Transverse colon (tissue), 4 donors: ENCODE results near the gene GNAQ. TPM values are rescaled to one million over a fixed set of nuclear protein-coding genes. Genes with fewer than 3 reads are reported as not detected.

Experiments used
- DNase-seq: peaks from one replicate; pipeline ENCODE4 v3.0.0-alpha.2; 2019
- H3K27ac ChIP-seq, 4 donors: fragments of 200-600 bp; sonication (generic); 2 replicates each; pipeline ENCODE4 v1.5.1; 2016 to 2018; ENCODE audit warnings: inconsistent platforms in 4 of 4
- H3K27me3 ChIP-seq: fragments of 200-600 bp; sonication (generic); 2 replicates; pipeline ENCODE4 v1.5.1; 2017; ENCODE audit warnings: inconsistent platforms
- H3K36me3 ChIP-seq, 4 donors: fragments of 200-600 bp; sonication (generic); 2 replicates each; pipeline ENCODE4 v1.5.1; 2017 to 2019; ENCODE audit warnings: inconsistent platforms in 4 of 4
- H3K4me1 ChIP-seq, 4 donors: fragments of 200-600 bp; sonication (generic); 2 replicates each; pipeline ENCODE4 v1.5.1; 2017 to 2020; ENCODE audit warnings: inconsistent platforms in 4 of 4
- H3K4me3 ChIP-seq, 4 donors: fragments of 200-600 bp; sonication (generic); 1 replicate in 1 of 4; 2 replicates in 3 of 4; pipeline versions ENCODE4 v1.5.1 to v1.6.1; 2017 to 2019; ENCODE audit warnings: inconsistent platforms in 4 of 4
- H3K9me3 ChIP-seq, 2 donors: fragments of 200-600 bp; sonication (generic); 2 replicates each; pipeline ENCODE4 v1.5.1; 2017 to 2019; ENCODE audit warnings: inconsistent platforms in 2 of 2
- EP300 ChIP-seq: sonication (generic); formaldehyde crosslinking; IDR thresholded peaks from one replicate; pipeline ENCODE4 v1.6.1; 2017; ENCODE audit warnings: antibody characterized with exemption, low read depth
- POLR2A ChIP-seq: fragments of 450-650 bp; IDR thresholded peaks from one replicate; pipeline ENCODE4 v1.6.1; 2016; ENCODE audit warnings: antibody characterized with exemption, mild to moderate bottlenecking, moderate library complexity
- POLR2AphosphoS5 ChIP-seq, 3 donors: sonication (generic); formaldehyde crosslinking; IDR thresholded peaks; one replicate each; pipeline ENCODE4 v1.6.1; 2016; ENCODE audit warnings: antibody characterized with exemption in 3 of 3
- WGBS, 2 donors: methylation state at CpG; one replicate each; pipeline ENCODE4 v1.1.5; 2018; ENCODE audit warnings: low coverage in 1 of 2; 5-methylcytosine and 5-hydroxymethylcytosine counted together
- in situ Hi-C, 4 donors: fragments of 200-750 bp; cut with MboI; loops; one replicate each; pipeline versions ENCODE4 v1.15.0 to v1.15.1; 2017; ENCODE audit warnings: low sequenced_read_pairs in 3 of 4, low pct_ligation_motif_present in 1 of 4, low pct_unique_long_range_greater_than_20kb in 1 of 4
- intact Hi-C: fragments of 100-400 bp; cut with DNase I; formaldehyde crosslinking; loops from one replicate; pipeline ENCODE4 v1.15.1; 2023; ENCODE audit warnings: low total_unique reads
- total RNA-seq, 4 donors: library from RNA; depleted of rRNA; stranded (reverse); fragments of >200 nt; gene quantifications; one replicate each; pipeline ENCODE4 v1.1.0, GENCODE V29; 2016
- TF ChIP-seq, protein P1 (sequence below), 5 experiments: fragments of 200-600 bp in 3 of 5; fragments of 450-650 bp in 2 of 5; sonication (generic) in 3 of 5; IDR thresholded peaks; 1 replicate in 2 of 5; 2 replicates in 3 of 5; pipeline ENCODE4 v1.5.1; 2016 to 2017; ENCODE audit warnings: antibody characterized with exemption in 5 of 5, inconsistent platforms in 3 of 5, mild to moderate bottlenecking in 2 of 5, moderate library complexity in 1 of 5

Gene GNAQ
- total RNA-seq, 4 donors from 2014 or later = 36.3 to 54.9 (median 47.1) TPM

DNA sequence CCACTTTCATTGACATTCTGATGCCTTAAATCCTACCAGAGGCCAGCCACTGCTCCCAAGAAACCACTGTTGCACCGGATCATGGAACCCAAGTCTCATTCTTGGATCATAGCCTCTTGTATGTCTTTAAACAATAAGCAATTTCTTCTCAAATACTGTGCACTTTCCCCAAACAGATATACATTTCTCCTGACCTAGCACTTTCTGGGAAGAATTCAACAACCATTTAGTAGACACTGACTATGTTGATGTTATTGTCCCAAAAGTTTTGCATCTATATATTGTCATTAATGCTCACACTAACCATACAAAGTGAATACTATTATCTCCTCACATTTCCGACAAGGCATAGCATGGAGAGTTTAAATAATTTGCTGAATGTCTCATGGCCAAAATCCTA, 123.3 kb downstream of the GNAQ start:
- no peak for TF ChIP-seq POLR2AphosphoS5 (IDR thresholded peaks at IDR 0.05)
- TF ChIP-seq, protein P1, sequence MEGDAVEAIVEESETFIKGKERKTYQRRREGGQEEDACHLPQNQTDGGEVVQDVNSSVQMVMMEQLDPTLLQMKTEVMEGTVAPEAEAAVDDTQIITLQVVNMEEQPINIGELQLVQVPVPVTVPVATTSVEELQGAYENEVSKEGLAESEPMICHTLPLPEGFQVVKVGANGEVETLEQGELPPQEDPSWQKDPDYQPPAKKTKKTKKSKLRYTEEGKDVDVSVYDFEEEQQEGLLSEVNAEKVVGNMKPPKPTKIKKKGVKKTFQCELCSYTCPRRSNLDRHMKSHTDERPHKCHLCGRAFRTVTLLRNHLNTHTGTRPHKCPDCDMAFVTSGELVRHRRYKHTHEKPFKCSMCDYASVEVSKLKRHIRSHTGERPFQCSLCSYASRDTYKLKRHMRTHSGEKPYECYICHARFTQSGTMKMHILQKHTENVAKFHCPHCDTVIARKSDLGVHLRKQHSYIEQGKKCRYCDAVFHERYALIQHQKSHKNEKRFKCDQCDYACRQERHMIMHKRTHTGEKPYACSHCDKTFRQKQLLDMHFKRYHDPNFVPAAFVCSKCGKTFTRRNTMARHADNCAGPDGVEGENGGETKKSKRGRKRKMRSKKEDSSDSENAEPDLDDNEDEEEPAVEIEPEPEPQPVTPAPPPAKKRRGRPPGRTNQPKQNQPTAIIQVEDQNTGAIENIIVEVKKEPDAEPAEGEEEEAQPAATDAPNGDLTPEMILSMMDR (IDR thresholded peaks at IDR 0.05) = no peak
- no peak for TF ChIP-seq EP300
- no peak for TF ChIP-seq POLR2A
- no peaks in the 10 kb centered on the region for H3K36me3 ChIP-seq
- 92 to 93% methylated on average over 2 of the region's 2 CpGs for WGBS, 2 donors
- H3K27me3 ChIP-seq = no peaks in the 10 kb centered on the region
- DNase-seq = no peak
- no peak overlapping the region for H3K27ac ChIP-seq
- in situ Hi-C loops (no loop called here), intact Hi-C loops (no loop called here)
- no peak overlapping the region for H3K4me3 ChIP-seq
- H3K4me1 ChIP-seq = peaks cover 0 to 10% (median 0%) of the 10 kb centered on the region in 4 donors
- H3K9me3 ChIP-seq = no peaks in the 10 kb centered on the region

DNA sequence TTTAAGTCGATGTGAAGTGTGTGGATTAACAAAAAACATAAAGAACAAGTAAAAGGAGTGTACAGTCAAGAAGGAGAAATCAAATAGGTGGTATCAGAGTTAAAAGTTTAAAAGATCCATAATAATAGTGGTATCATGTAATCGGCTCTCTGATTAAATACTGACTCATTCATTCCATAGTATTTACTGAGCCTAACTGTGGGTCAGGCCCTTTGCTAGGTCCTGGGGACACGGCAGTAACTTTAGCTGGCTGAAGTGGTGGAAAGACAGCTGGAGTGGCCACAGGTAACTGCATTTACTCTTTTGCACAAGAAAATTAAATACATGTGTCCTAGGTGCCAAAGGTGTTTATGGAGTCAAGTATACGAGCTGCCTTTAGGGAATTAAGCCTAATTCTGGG, 124.0 kb downstream of the GNAQ start:
- WGBS, 2 donors = 53 to 62% methylated on average over 4 of the region's 4 CpGs

DNA sequence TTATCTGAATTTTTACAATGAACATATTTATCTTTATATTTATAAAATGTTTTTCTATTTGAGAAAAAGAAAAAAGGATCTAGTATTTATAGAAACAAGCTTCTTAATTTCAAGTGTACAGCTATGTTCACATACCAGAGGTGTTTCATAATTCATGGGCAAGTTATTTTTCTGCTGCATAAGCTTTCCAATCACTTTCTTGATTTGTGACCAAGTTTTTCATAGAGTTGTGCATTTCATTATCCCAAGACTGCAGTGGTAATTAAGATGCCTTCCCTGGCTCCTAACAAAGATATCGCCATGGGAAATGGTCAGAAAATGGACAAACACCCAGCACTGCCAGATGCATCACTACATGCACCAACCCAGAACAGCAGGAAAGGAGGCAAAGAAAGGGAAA, 124.6 kb downstream of the GNAQ start:
- Histone ChIP-seq H3K27me3 (no peaks in the 10 kb centered on the region), H3K27ac (no peak overlapping the region), H3K4me1 (peaks cover 0 to 10% (median 0%) of the 10 kb centered on the region in 4 donors), H3K4me3 (no peak overlapping the region), H3K36me3 (no peaks in the 10 kb centered on the region), H3K9me3 (no peaks in the 10 kb centered on the region)
- in situ Hi-C loops = no loop called here
- intact Hi-C loops = no loop called here
- DNase-seq = no peak
- TF ChIP-seq, protein P1 (IDR thresholded peaks at IDR 0.05) = no peak
- TF ChIP-seq POLR2AphosphoS5 (IDR thresholded peaks at IDR 0.05) = no peak
- no peak for TF ChIP-seq EP300
- TF ChIP-seq POLR2A = no peak
- WGBS, 2 donors = 88% methylated on average over 1 of the region's 1 CpG; no CpG with 5 or more reads in 1 of the 2 donors

More for the DNA sequence above, 124.0 kb downstream of the GNAQ start:
- DNase-seq = no peak
- in situ Hi-C loops (no loop called here), intact Hi-C loops (no loop called here)
- no peak overlapping the region for H3K4me3 ChIP-seq
- peaks cover 0 to 10% (median 0%) of the 10 kb centered on the region in 4 donors for H3K4me1 ChIP-seq
- no peaks in the 10 kb centered on the region for H3K9me3 ChIP-seq
- H3K36me3 ChIP-seq = no peaks in the 10 kb centered on the region
- no peak overlapping the region for H3K27ac ChIP-seq
- TF ChIP-seq EP300 (no peak), POLR2A (no peak), POLR2AphosphoS5 (IDR thresholded peaks at IDR 0.05) (no peak)
- TF ChIP-seq, protein P1 (IDR thresholded peaks at IDR 0.05) = no peak
- no peaks in the 10 kb centered on the region for H3K27me3 ChIP-seq

DNA sequence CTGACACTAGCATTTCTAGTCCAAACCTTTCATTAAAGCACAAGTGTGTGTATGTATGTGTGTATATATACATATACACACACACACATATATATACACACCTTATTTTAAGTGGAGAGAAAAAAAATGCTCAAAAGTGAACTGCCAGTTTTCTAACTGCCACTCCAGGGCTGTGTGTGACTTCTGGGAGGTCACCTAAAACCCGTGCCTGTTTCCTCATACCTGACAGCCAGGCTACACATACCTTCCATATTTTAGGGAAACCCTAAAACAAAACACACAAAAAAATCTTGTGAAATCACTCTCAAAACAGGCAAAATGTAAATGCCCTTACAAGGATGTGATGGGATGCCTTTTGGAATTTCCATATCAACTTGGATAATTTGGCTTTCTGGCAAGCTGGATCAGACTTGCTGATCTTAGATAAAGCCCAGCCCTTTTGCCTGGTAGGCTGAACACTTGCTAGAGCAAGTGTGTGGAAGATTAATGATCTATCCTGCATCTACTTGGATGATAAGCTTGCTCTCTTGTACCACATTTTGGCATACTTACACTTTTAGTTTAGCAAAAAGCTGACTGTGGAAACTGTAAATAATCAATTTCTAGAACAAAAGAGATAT, 127.8 kb downstream of the GNAQ start:
- 40 to 41% methylated on average over 1 of the region's 1 CpG for WGBS, 2 donors
- H3K4me3 ChIP-seq = no peak overlapping the region
- intact Hi-C loops (no loop called here), in situ Hi-C loops (no loop called here)
- H3K36me3 ChIP-seq = no peaks in the 10 kb centered on the region
- H3K9me3 ChIP-seq = no peaks in the 10 kb centered on the region
- H3K4me1 ChIP-seq = peaks cover 0 to 4% (median 0%) of the 10 kb centered on the region in 4 donors
- DNase-seq = no peak
- H3K27ac ChIP-seq = no peak overlapping the region
- no peaks in the 10 kb centered on the region for H3K27me3 ChIP-seq
- TF ChIP-seq POLR2AphosphoS5 (IDR thresholded peaks at IDR 0.05) = no peak
- TF ChIP-seq POLR2A = no peak
- TF ChIP-seq, protein P1 (IDR thresholded peaks at IDR 0.05) = no peak
- no peak for TF ChIP-seq EP300
